OCI-LY3 (cell line): ENCODE results near the gene EYA2.

Experiments
- EZH2phosphoT487 ChIP-seq: fragments of 200-600 bp; shearing (Covaris generic); IDR thresholded peaks from 2 replicates; pipeline ENCODE4 v1.6.1; 2018; ENCODE audit warnings: antibody characterized with exemption, mixed run types, low read depth
- TF ChIP-seq, protein P1 (sequence below): fragments of 200-600, 300-600 bp; sonication (generic); IDR thresholded peaks from 2 replicates; pipeline ENCODE4 v1.5.1; 2014; ENCODE audit warnings: antibody characterized with exemption, low read length, low read depth

DNA sequence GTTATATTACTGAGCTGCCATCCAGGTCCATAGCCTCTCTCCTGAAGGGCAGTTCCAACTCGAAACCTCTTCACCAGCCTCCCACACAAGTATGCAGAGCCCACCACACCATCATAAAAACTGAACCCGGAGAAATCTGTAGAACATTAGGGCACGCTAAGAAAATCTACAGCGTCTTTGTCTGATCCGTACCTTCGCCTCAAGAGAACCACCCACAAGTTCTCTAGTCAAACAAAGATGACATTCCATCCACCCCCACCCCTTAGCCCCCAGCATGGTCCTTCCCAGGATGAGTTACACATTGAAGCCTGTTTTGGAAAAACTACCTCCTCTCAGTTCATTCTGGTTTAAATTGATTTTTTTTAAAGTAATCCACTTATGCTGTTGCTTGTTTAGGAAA lies 242.1 kb downstream of the EYA2 start:
- TF ChIP-seq, protein P1, sequence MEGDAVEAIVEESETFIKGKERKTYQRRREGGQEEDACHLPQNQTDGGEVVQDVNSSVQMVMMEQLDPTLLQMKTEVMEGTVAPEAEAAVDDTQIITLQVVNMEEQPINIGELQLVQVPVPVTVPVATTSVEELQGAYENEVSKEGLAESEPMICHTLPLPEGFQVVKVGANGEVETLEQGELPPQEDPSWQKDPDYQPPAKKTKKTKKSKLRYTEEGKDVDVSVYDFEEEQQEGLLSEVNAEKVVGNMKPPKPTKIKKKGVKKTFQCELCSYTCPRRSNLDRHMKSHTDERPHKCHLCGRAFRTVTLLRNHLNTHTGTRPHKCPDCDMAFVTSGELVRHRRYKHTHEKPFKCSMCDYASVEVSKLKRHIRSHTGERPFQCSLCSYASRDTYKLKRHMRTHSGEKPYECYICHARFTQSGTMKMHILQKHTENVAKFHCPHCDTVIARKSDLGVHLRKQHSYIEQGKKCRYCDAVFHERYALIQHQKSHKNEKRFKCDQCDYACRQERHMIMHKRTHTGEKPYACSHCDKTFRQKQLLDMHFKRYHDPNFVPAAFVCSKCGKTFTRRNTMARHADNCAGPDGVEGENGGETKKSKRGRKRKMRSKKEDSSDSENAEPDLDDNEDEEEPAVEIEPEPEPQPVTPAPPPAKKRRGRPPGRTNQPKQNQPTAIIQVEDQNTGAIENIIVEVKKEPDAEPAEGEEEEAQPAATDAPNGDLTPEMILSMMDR = no peak
- no peak for TF ChIP-seq EZH2phosphoT487
